HG02938 (cell line): ENCODE measurements around the gene ENHO.

Experiments used
- ATAC-seq: cut with Tn5 transposase; IDR thresholded peaks from one replicate; pipeline ENCODE4 v1.9.1; 2021; ENCODE audit warnings: mild to moderate bottlenecking, moderate library complexity; ENCODE audit not compliant: unreplicated experiment

ENHO gene

DNA sequence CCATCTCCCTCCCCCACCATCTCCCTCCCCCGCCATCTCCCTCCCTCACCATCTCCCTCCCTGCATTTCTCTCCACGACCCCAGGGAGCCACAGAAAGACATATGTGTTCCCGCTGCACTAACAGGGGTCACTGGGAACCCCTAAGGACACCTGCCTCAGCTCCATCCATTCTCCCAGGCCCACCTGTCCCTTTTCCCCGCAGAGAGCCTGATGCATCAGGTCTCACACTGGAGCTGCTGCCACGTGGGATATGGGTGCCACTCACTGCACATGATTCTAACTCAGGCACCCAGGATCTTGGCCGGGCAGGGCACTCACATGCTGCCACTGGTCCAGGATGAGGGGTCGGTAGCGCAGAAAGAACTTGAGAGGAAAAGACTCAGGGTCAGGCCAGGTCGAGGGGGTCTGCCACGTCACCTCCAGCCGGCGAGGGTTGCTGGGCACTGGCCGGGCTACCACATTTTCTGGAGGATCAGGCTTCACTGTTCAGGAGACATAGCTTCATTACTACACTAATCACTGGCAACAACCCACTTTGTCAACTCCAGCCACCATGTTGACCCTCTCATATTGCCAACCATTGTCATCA is 33.2 kb upstream of the ENHO start:
- ATAC-seq: no peak

DNA sequence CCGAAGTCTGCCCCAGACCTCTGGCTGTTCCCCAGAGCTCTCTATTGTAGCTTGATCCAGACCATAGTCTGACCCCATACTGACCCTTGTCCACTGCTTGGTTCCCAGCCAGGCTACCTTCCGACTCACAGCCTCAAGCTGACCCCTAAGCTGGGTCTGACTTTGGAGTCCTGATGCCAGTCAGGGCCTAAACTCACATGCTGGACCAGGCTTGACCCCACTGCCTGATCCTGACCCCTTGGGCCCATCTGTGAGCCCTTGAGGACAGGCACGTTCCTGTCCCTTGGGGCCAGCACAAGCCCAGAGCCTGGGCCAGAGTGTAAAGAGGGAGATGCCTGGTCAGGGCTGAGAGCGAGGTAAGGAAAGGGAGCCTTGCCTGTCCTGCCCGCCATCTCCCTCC is 32.7 kb upstream of the ENHO start:
- ATAC-seq: no peak

GRCh38 chr9:34555002-34555348 is 32.2 kb upstream of the ENHO start:
- ATAC-seq: no peak

GRCh38 chr9:34554211-34555001 is 31.6 kb upstream of the ENHO start:
- ATAC-seq: no peak

- ATAC-seq: no peak
Observed at GRCh38 chr9:34553511-34554021, 30.8 kb upstream of the ENHO start.

GRCh38 chr9:34552986-34553385 is 30.2 kb upstream of the ENHO start:
- ATAC-seq: no peak

GRCh38 chr9:34552606-34552981 is 29.8 kb upstream of the ENHO start:
- no peak for ATAC-seq

DNA sequence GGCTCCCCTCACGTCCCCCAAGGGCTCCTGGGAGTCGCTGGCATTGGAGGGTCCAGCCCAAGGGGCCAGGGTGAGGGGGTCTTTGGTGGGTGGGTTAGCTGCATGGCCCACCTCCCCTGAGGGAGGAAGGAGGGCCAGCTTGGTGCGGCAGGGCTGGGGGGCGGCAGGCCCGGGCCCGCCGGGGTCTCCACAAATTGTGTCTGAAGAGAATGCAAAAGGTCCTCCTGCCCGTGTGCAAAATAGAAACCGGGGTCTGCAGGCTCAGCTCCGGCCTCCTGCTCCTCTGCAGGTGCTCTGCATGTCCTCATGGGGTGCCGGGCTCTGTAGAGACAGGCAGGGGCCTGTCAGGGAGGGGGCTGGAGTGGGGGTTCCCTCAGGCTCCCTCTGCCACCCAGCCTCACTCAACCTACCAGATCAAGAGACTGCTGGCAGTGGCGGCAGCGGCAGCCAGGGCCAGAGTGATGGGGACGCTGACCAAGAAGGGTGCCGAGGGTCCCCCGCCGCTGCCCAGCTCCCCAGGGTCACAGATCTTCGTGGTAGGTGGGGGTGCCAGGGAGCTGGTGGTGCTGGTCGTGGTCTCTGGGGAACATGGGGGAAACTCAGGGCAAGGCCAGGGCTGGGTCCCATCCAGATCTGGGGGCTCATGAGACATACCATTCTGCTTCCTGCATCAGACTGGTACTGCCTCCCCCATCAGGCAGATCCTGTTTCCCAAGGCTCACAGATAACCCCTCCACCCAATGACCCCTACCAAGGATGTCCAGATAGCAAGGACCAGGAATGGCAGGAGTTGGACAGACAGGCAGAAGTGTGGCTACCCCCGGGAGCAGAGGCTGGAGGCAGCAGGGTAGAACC is 29.2 kb upstream of the ENHO start:
- no peak for ATAC-seq

- ATAC-seq: no peak
Observed at GRCh38 chr9:34550681-34551270, 28.0 kb upstream of the ENHO start.

DNA sequence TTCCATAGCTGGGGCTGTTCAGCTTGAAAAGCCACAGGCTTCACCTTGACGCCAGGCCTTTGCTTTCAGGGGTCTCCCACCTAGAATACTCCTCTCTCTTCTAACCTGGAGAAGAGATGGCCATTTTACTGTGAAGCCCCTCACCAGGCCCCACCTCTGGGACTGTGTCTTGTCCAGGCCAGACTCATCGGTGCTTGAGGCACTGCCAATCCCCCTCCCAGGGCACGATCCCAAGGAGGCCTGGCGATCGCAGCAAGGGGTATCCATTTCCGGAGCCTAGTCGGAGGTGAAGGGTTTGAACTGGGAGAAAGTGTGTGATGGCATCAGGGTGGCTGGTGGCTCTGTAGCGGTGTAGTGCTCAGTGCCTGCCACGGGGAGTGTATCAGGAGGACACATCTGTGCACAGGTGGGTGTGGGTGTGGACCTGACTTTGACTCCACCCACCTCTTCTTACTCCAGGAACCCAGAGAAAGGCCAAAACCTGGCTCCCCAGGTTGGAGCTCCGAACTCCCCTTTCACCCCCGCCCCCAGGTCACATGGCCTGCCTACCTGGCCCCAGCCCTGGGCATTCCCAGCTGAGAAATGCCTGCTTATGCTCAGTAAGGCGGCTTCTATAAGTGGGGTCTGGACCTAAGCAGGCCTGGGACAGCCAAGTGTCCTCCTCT is 27.4 kb upstream of the ENHO start:
- ATAC-seq: no peak

- ATAC-seq: no peak
Observed at GRCh38 chr9:34549407-34549732, 26.6 kb upstream of the ENHO start.

- no peak for ATAC-seq
Observed at GRCh38 chr9:34547960-34548611, 25.3 kb upstream of the ENHO start.

DNA sequence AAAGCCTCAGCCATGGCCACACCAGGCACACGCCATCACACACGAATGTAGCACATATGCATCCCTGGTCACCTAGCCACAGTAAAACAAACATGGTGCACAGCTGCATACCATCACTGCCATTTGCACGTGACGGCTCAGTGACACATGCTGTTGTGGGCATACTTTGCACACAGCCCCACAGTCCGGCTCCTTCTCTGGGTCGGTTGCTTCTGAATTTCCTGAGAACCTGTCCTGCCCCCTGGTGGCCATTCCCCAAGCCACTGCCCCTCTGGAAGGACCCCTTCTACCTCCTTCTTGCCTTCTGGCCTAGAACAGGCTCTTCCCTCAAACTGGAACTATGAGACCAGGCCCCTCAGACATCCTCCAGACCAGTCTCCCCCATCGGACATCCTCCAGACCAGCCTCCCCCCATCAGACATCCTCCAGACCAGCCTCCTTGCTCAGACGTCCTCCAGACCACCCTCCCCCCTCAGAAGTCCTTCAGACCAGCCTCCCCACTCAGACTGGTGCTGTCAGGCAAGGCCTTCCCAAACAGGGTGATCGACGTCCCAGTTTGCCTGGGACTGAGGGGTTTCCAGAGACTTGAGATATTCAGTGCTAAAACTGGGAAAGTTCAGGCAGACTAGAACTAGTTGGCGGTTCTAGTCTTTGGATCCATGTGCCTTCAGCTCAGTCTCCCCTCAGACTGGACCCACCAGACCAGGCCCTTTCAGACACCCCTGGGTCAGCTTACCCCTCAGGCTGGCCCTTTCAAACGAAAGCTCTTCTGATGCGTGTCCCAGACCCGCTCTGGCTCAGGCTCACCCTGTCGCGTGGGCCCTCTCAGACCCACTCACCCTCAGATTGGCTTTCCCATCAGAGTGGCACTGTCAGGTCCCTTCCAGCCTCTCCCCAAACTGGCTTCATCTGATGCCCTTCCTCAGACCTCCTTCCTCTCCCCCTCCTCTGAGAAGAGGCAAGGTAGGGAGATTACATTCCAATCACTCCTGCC is 24.3 kb upstream of the ENHO start:
- no peak for ATAC-seq

- no peak for ATAC-seq
Observed at GRCh38 chr9:34546102-34546833, 23.5 kb upstream of the ENHO start.

GRCh38 chr9:34545497-34545896 is 22.7 kb upstream of the ENHO start:
- ATAC-seq: no peak

GRCh38 chr9:34544035-34544434 is 21.2 kb upstream of the ENHO start:
- ATAC-seq: no peak

GRCh38 chr9:34541540-34541939 is 18.8 kb upstream of the ENHO start:
- no peak for ATAC-seq

DNA sequence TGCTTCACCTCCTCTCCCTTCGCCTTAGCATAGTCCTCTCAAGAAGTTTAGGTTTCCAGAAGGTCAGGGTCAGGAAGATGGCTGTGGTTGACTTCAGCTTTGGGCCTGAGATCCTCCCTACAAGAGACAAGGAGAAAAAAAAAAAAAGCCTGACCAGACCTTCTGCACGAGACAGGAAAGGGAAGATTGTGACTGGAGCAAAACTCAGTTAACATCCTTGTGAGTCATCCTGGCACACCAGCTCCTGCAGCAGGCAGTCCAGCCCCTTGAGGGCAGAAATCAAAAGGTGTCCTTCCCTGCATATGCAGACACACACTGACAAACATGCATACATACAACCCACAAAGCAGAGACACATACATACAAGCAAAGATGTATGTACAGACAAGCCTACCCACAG is 18.0 kb upstream of the ENHO start:
- no peak for ATAC-seq

- ATAC-seq: no peak
Observed at GRCh38 chr9:34536685-34537084, 13.9 kb upstream of the ENHO start.
